ENCODE data around the gene CCDC154. TPM values are rescaled to one million over a fixed set of nuclear protein-coding genes. Genes with fewer than 3 reads are reported as not detected.
"Not testable (repeated sequence)": the region's sequence is repeated elsewhere in the genome, so short reads cannot be mapped to it uniquely, and the experiment has no call there.

Gene CCDC154
- total RNA-seq, 1 donor from 2014 or later = 0.58 TPM

DNA sequence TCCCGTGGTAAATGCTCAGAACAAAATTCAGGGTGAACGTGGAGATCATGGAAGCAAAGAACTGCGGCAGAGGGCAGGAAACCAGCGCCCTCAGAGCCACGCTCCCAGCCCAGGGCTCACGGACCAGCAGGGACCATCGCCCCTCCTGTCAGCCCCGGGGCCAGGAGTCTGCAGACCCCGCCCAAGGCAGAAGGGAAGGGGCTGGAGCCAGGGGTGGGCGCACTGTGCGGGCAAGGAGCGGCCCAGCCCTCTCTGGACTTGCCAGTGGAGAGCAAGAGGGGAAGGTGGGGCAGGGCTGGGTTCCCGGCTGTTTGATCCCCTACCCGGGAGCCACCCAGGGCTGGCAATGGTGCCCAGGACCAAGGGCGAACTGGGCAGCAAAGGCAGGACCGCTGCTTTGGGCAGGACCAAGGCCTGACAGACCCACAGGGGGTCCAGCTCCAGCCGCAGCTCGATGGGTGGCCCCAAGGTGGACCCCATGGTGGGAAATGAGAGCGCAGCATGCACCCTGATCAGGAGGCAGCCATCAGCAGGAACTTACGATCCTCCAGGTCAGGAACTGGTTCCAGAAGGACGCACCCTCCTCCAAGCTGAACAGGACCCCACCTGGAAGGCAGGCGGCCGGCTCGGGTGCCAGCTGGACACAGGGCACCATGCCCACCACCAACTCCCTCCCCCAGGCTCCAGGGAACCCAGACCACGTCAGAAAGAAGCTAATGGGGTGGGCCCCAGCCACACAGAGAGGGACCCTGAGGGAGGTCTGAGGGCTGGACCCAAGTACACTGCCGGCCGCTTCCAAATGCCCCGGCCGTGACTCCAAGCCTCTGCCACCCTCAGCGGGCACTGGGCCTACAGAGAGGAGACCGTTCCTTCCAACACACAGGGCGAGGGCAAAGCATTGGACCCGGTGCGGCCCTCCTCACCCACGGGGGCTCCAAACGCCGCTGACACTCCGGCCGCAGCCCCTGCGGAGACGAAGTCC is 11.1 kb upstream of the CCDC154 start:
- no peak for DNase-seq (ENCODE audit: extremely low read depth, low read depth, low spot score)

DNA sequence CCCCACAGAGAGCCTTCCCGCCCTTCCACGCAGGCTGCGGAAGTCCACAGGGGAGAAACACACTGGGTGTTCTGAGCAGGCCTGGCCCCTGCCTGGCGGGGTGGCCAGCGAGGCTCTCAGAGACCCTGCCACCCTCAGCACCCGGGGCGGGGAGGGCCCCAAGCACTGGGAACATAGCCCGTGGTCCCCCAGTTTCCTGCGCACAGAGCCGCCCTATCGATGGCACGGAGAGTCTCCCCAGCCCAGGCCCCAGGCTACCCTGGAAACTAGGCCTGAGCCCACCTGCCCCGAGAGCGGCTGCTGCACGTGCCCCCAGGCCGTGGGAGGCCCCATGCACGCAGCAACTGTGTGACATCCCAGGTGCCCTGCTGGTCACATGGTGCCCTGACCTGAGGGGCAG is 10.2 kb upstream of the CCDC154 start:
- no peak for DNase-seq (ENCODE audit: extremely low read depth, low read depth, low spot score)

DNA sequence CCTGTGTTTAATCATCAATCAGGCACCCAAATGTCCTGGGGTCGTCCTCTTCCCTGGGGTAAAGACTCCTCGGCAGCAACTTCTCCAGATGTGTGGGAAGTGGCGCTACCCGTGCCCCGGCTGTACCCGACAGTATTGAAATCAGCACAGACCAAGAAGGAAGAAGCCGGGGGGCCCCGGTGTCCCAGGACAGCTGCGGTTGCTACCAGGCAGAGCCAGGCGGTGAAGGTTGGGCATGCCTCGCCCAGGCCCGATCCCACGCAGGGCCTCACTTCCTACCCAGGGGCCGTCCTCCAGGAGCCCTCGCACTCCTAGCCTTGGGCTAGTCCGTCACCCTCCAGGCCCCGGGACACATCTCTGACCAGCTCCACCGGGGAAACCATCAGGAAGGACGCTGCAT is 9.0 kb upstream of the CCDC154 start:
- DNase-seq (ENCODE audit: extremely low read depth, low read depth, low spot score) = no peak

DNA sequence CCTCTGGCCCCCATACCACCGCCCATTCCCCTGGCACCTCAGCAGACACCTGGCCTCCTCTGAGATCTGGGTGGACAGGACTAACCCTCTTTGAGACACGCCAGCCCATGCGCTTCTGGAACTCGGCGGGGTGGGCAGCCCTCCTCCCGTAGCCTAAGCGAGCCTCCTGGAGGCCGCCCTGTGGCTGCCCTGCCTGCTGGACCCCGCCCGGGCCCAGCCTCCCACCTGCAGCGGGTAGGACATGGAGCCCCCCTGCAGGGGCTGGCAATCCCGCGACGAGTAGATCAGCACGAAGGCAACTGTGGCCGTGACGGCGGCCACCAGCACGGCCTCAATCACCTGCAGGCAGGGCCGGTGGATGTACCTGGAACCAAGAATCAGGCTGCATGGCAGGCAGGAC is 8.2 kb upstream of the CCDC154 start:
- no peak for DNase-seq (ENCODE audit: extremely low read depth, low read depth, low spot score)

DNA sequence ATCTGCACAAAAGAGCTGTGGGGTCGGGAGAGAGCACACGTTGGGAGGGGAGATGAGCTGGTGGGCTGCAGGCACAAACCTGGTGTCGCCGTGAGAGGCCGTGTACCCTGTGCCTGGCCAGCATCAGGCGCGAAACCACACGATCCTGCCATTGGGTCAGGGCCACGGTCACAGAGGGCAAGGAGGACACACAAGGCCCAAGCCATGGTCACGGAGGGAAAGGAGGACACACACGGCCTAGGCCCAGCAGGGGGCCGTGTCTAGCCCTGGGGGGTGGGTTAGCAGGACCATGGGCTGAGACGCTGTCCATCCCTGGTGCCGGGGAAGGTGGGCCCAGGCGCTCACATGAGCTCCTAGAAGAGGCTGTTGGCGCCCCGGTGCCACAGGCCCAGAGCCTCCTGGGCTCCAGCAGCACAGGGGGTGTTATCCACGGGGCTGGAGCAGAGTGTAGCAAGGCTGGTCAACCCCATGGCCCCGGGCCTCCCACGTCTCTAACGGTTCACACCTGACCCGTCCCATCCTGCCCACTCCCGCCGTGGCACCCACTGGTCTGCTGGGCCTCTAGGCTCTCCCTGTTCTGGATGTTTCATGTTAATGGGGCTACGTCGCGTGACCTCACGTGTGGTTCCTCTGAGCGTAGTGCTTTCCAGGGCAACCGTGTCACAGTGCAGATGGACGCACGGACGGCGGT is 7.5 kb upstream of the CCDC154 start:
- DNase-seq (ENCODE audit: extremely low read depth, low read depth, low spot score) = no peak

DNA sequence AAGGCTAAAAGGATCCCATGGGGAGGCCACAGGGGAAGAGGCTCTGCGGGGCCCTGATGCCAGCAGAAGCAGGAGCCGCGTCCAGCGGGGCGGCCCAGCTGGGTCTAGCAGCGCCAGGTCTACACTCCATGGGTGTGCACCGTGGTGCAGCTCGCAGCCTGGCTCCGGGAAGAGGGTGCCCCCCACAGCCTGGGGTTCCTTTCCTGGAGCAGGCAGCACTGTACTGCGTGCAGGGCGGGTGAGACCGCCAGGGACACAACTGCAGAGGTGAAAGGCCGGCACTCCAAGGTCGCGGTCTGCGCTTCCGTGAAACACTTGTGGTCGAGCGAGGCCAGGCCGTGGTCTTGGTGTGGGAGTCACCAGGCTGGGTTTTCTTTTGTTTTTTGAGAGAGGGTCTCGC is 6.5 kb upstream of the CCDC154 start:
- no peak for DNase-seq (ENCODE audit: extremely low read depth, low read depth, low spot score)

DNA sequence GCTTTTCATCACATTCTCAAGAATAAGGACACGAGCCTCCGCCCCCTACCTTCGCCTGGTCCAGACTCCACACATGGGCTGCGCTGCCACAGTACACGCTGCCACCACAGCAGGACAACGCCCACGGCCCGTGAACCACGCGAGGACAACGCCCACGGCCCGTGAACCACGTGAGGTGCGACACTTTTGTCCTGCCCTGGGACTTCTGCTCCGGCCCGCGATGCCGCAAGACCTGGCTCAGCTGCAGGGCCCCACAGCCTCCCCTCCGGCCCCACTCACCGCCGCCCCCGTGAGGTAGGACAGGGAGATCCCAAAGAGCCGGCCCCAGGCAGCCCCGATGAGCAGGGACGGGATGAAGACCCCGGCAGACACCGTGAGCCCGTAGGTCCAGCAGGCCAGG is 5.9 kb upstream of the CCDC154 start:
- no peak for DNase-seq (ENCODE audit: extremely low read depth, low read depth, low spot score)

DNA sequence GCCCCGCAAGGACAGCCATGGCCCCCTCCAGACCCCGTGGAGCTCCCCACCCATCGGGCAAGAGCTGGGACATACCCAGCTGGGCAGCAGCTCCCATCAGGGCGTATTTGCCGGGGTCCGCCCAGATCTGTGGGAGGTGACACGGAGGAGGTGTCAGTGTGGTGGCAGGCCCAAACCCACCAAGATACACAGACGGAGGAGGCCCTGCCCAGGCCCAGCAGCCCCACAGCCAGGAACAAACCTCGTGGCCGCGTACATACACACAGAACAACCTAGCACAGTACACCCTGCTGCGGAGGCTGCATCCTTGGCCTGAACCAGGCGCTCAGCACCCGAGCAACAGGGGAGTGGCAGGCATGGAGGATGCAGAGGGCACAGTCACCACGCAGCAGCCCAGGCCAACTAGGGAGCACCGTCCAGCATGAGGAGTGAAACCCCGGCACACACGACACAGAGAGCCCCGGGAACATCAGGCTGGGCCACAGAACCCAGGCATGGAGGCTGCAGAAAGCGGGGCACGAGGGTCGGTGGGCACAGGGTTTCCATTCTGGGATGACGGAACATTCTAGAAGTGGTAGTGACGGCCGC is 4.9 kb upstream of the CCDC154 start:
- no peak for DNase-seq (ENCODE audit: extremely low read depth, low read depth, low spot score)

DNA sequence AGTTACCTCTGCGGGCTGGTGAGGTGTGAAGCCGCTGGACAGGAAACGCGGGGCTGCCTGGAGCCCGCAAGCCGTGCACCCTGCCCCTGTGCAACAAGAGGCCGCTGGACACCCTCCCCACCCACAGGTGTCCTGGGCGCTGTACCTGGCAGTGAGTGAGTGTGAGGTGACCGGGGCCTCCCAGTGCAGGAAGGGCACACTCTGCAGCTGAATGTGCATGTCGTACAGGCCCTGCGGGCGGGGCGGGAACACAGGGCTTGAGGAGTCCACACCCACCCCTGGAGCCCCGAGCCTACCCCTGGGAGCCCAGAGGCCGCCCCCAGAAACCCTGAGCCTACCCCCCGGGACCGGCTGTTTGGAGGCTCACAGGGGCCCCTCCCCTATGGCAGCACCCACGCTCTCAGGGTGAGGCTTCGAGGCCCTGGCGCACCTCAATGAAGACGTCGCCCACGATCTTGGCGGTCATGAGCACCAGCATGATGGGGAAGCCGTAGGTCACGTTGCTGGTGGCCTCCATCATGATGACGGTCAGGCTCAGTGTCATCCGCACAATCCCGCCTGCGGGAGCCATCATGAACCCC is 4.3 kb upstream of the CCDC154 start:
- DNase-seq (ENCODE audit: extremely low read depth, low read depth, low spot score) = no peak

DNA sequence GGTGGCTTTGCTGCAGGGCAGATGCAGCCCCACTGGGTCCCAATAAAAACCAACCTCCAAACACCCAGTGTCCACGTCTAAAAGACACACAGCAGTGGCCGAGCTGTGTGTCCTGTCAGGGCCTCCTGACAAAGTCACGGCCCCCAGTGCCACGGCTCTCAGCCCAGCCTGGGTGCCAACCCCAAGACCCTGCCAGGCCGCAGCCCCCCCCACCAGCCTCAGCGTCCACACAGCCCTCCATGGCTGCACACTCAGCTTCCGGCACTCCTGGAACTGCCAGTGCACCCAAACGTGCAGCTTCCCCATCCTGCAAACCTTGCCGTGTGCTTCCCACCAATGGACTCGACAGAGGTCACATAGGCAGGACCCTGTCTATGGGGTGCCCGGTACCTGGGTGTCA is 3.6 kb upstream of the CCDC154 start:
- no peak for DNase-seq (ENCODE audit: extremely low read depth, low read depth, low spot score)

GRCh38 chr16:1446296-1447080 is 2.1 kb upstream of the CCDC154 start:
- DNase-seq (ENCODE audit: extremely low read depth, low read depth, low spot score) = no peak

- no peak for DNase-seq (ENCODE audit: extremely low read depth, low read depth, low spot score)
These were observed 1.3 kb upstream of the CCDC154 start for GRCh38 chr16:1445518-1446203.

- no peak for DNase-seq (ENCODE audit: extremely low read depth, low read depth, low spot score)
These were observed 568 bp upstream of the CCDC154 start for GRCh38 chr16:1444730-1445517.

- DNase-seq (ENCODE audit: extremely low read depth, low read depth, low spot score) = no peak
These were observed 868 bp downstream of the CCDC154 start for GRCh38 chr16:1443403-1443973.

GRCh38 chr16:1442697-1443096 is 1.7 kb downstream of the CCDC154 start:
- DNase-seq (ENCODE audit: extremely low read depth, low read depth, low spot score) = no peak

DNA sequence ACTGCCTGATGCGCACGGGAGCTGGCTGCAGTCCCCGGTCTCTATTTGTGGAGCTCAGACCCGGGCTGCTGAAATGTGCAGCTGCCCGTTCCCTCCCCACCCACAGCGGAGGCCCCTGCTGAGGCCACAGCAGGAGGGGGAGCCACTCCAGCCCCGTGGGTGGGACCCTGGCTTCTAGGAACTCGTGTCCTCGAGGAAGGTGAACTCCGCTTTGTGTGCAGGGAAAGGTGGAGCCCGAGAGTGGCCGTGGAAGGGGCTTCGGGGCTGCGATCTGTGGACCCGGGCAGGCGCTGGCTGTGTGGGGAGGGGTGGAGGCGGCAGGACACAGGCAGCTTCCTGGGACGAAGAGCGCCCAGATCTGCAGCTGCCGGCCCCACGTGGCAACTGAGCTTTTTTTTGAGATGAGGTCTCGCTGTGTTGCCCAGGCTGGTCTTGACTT is 2.9 kb downstream of the CCDC154 start:
- no peak for DNase-seq (ENCODE audit: extremely low read depth, low read depth, low spot score)

DNA sequence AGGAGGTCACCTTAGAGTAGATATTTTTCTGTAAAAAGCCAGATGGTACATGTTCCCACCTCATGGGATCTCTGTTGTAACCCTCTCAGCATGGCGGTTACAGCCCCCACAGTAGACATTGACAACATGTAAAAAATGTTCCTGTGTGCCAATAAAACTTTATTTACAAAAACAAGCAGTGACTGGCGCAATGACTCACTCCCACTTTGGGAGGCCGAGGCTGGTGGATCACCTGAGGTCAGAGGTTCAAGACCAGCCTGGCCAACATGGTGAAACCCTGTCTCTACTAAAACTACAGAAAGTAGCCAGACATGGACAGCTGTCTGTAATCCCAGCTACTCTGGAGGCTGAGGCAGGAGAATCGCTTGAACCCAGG is 4.7 kb downstream of the CCDC154 start:
- not testable (repeated sequence) for DNase-seq (ENCODE audit: extremely low read depth, low read depth, low spot score)

- DNase-seq (ENCODE audit: extremely low read depth, low read depth, low spot score) = no peak
These were observed 5.2 kb downstream of the CCDC154 start for GRCh38 chr16:1439058-1439698.

All from glomerular endothelial cell (primary cell).